B cell (primary cell): ENCODE measurements around the gene HS6ST2. TPM values are rescaled to one million over a fixed set of nuclear protein-coding genes. Genes with fewer than 3 reads are reported as not detected.

ENCODE experiments used
- ATAC-seq: fragments of 200-7000 bp; cut with Tn5 transposase; one replicate; pipeline ENCODE4 v1.10.0; 2021; ENCODE audit warnings: low read depth, mild to moderate bottlenecking, moderate number of reproducible peaks, moderate library complexity
- CTCF ChIA-PET: fragments of 350-600 bp; sonication (Branson Sonifier 250); formaldehyde crosslinking; loops from one replicate; lab custom pipeline; 2021; ENCODE audit warnings: antibody characterized with exemption, inconsistent platforms; lab: Charles Lee
- POLR2A ChIA-PET: fragments of 350-600 bp; sonication (Branson Sonifier 250); formaldehyde crosslinking; loops from one replicate; lab custom pipeline; 2021; ENCODE audit warnings: antibody characterized with exemption; lab: Charles Lee
- DNase-seq: peaks from one replicate; pipeline ENCODE4 v3.0.0; 2013
- H2AFZ ChIP-seq: 2 replicates; pipeline ENCODE4 v1.6.1; 2012; ENCODE audit warnings: mild to moderate bottlenecking, low read depth, low read length; ENCODE audit not compliant: insufficient read depth, poor library complexity, severe bottlenecking
- H3K27ac ChIP-seq, 2 donors: 1 replicate in 1 of 2; 2 replicates in 1 of 2; pipeline ENCODE4 v1.5.1; 2012 to 2013; ENCODE audit warnings: low read length in 2 of 2, mild to moderate bottlenecking in 2 of 2, moderate library complexity in 1 of 2
- H3K27me3 ChIP-seq, 4 experiments: fragments of 200-600 bp in 1 of 4; sonication (generic) in 1 of 4; replicated peaks in 1 of 4; 1 replicate in 2 of 4; 2 replicates in 2 of 4; pipeline versions ENCODE4 v1.6.1 to v1.7.0; 2013 to 2016; ENCODE audit warnings: low read length in 3 of 4, mild to moderate bottlenecking in 2 of 4, mixed read lengths in 1 of 4, moderate library complexity in 1 of 4; ENCODE audit not compliant: insufficient read depth in 4 of 4, control insufficient read depth in 3 of 4; ENCODE audit errors: control extremely low read depth in 1 of 4
- H3K36me3 ChIP-seq, 2 experiments: replicated peaks in 1 of 2; 1 replicate in 1 of 2; 2 replicates in 1 of 2; pipeline versions ENCODE4 v1.6.1 to v1.7.1; 2013; ENCODE audit warnings: low read length in 1 of 2; ENCODE audit not compliant: insufficient read depth in 2 of 2, control insufficient read depth in 1 of 2; ENCODE audit errors: control extremely low read depth in 1 of 2, extremely low read depth in 1 of 2
- H3K4me1 ChIP-seq, 2 donors: fragments of 200-600 bp in 1 of 2; sonication (generic) in 1 of 2; 1 replicate in 1 of 2; 2 replicates in 1 of 2; pipeline versions ENCODE4 v1.5.1 to v1.6.1; 2013 to 2017; ENCODE audit warnings: low read length in 2 of 2; ENCODE audit not compliant: control insufficient read depth in 2 of 2, insufficient read depth in 2 of 2
- H3K4me2 ChIP-seq: replicated peaks from 2 replicates; pipeline ENCODE3; 2012; ENCODE audit warnings: mild to moderate bottlenecking, low read depth, low read length; ENCODE audit not compliant: poor library complexity, severe bottlenecking
- H3K4me3 ChIP-seq, 5 experiments: fragments of 200-600 bp in 1 of 5; sonication (generic) in 1 of 5; 1 replicate in 3 of 5; 2 replicates in 2 of 5; pipeline versions ENCODE4 v1.5.1 to v1.7.0; 2011 to 2016; ENCODE audit warnings: low read length in 4 of 5, mild to moderate bottlenecking in 4 of 5, low read depth in 2 of 5, control low read depth in 1 of 5, moderate library complexity in 1 of 5; ENCODE audit not compliant: insufficient read depth in 1 of 5; ENCODE audit errors: control extremely low read depth in 1 of 5, extremely low read depth in 1 of 5
- H3K79me2 ChIP-seq: fragments of 200-600 bp; sonication (generic); one replicate; pipeline ENCODE4 v1.6.0; 2016; ENCODE audit warnings: low read length; ENCODE audit not compliant: control insufficient read depth, insufficient read depth
- H3K9ac ChIP-seq: fragments of 200-600 bp; sonication (generic); 2 replicates; pipeline ENCODE4 v1.6.1; 2017; ENCODE audit warnings: mild to moderate bottlenecking, low read length, moderate library complexity
- H3K9me3 ChIP-seq, 3 donors: one replicate each; pipeline versions ENCODE4 v1.6.1 to v1.7.1; 2013; ENCODE audit warnings: low read length in 2 of 3; ENCODE audit not compliant: control insufficient read depth in 2 of 3, insufficient read depth in 1 of 3; ENCODE audit errors: control extremely low read depth in 1 of 3
- H4K20me1 ChIP-seq: 2 replicates; pipeline ENCODE4 v1.6.0; 2012; ENCODE audit warnings: mild to moderate bottlenecking, low read length; ENCODE audit not compliant: insufficient read depth, control insufficient read depth, poor library complexity, severe bottlenecking
- H3K27ac Mint-ChIP-seq: one replicate; pipeline ENCODE4 v1.8.0; 2021; ENCODE audit warnings: mixed read lengths
- H3K27me3 Mint-ChIP-seq: one replicate; pipeline ENCODE4 v1.8.0; 2021; ENCODE audit warnings: mixed read lengths
- H3K4me1 Mint-ChIP-seq: one replicate; pipeline ENCODE4 v1.8.0; 2021; ENCODE audit warnings: mixed read lengths
- H3K4me3 Mint-ChIP-seq: one replicate; pipeline ENCODE4 v1.8.0; 2021; ENCODE audit warnings: mixed read lengths
- H3K9me3 Mint-ChIP-seq: one replicate; pipeline ENCODE4 v1.8.0; 2022; ENCODE audit warnings: mixed read lengths; ENCODE audit not compliant: insufficient read depth
- CTCF ChIP-seq: fragments of 200-600 bp; IDR thresholded peaks from one replicate; pipeline ENCODE4 v1.8.0; 2022; ENCODE audit warnings: antibody characterized with exemption, mild to moderate bottlenecking
- EZH2 ChIP-seq: IDR thresholded peaks from 2 replicates; pipeline ENCODE4 v1.6.1; 2012; ENCODE audit warnings: borderline replicate concordance, low read depth, mild to moderate bottlenecking, moderate library complexity, low read length; ENCODE audit not compliant: insufficient read depth, poor library complexity, severe bottlenecking
- WGBS: methylation state at CpG from one replicate; pipeline ENCODE4 v1.1.5; 2013; ENCODE audit warnings: missing lambda C conversion rate; ENCODE audit not compliant: insufficient coverage; 5-methylcytosine and 5-hydroxymethylcytosine counted together
- intact Hi-C: fragments of 100-400 bp; cut with micrococcal nuclease; formaldehyde crosslinking; loops from one replicate; pipeline ENCODE4 v1.10.0; 2022
- polyA plus RNA-seq: library from polyadenylated mRNA; depleted of rRNA; stranded (reverse); fragments of >200 nt; gene quantifications from 2 replicates; pipeline ENCODE4 v1.2.3, GENCODE V29; 2012
- total RNA-seq, 2 donors: library from RNA; stranded (reverse); fragments of 120-200 nt in 1 of 2; gene quantifications; 1 replicate in 1 of 2; 2 replicates in 1 of 2; pipeline versions ENCODE4 v1.2.3 to v1.2.4, GENCODE V29; 2013 to 2022

HS6ST2 gene
- total and polyA plus RNA-seq, 2 donors (not counting 1 experiment from before 2014, with no cell fraction given): not detected

GRCh38 chrX:132745593-132745992 is 212.8 kb downstream of the HS6ST2 start:
- no peak for ATAC-seq

GRCh38 chrX:132744470-132744869 is 214.0 kb downstream of the HS6ST2 start:
- TF ChIP-seq EZH2 (no peak), CTCF (no peak)
- H3K4me3 ChIP-seq: no peak overlapping the region
- H3K9ac ChIP-seq: no peak overlapping the region
- Mint-ChIP-seq H3K4me3 (no peak overlapping the region), H3K27me3 (peaks cover 3% of the 10 kb centered on the region), H3K27ac (no peak overlapping the region), H3K9me3 (no peaks in the 10 kb centered on the region), H3K4me1 (no peaks in the 10 kb centered on the region)
- no peak overlapping the region for H3K27ac ChIP-seq
- no peaks in the 10 kb centered on the region for H3K36me3 ChIP-seq
- H2AFZ ChIP-seq: no peak overlapping the region
- H3K4me1 ChIP-seq: no peaks in the 10 kb centered on the region
- WGBS: no CpG with 5 or more reads among the region's 1 CpG
- POLR2A ChIA-PET: no interaction called here
- H3K9me3 ChIP-seq: no peaks in the 10 kb centered on the region
- H3K79me2 ChIP-seq: no peaks in the 10 kb centered on the region
- intact Hi-C loops: no loop called here
- CTCF ChIA-PET: no interaction called here
- no peak for DNase-seq
- no peak for ATAC-seq
- no peaks in the 10 kb centered on the region for H4K20me1 ChIP-seq
- no peaks in the 10 kb centered on the region for H3K27me3 ChIP-seq
- no peak overlapping the region for H3K4me2 ChIP-seq

More at GRCh38 chrX:132745593-132745992, 212.8 kb downstream of the HS6ST2 start:
- Histone ChIP-seq H3K27me3 (no peaks in the 10 kb centered on the region), H3K79me2 (no peaks in the 10 kb centered on the region), H3K27ac (no peak overlapping the region), H2AFZ (no peak overlapping the region), H3K4me1 (no peaks in the 10 kb centered on the region), H4K20me1 (no peaks in the 10 kb centered on the region), H3K9ac (no peak overlapping the region), H3K9me3 (no peaks in the 10 kb centered on the region), H3K36me3 (no peaks in the 10 kb centered on the region), H3K4me2 (no peak overlapping the region), H3K4me3 (no peak overlapping the region)
- CTCF ChIA-PET: no interaction called here
- WGBS: 100% methylated on average over 1 of the region's 2 CpGs
- POLR2A ChIA-PET: no interaction called here
- Mint-ChIP-seq H3K27ac (no peak overlapping the region), H3K27me3 (peaks cover 3% of the 10 kb centered on the region), H3K4me1 (no peaks in the 10 kb centered on the region), H3K9me3 (no peaks in the 10 kb centered on the region), H3K4me3 (no peak overlapping the region)
- TF ChIP-seq CTCF (no peak), EZH2 (no peak)
- intact Hi-C loops: no loop called here
- DNase-seq: no peak
